ENCODE data around the gene GNA12. TPM values are rescaled to one million over a fixed set of nuclear protein-coding genes. Genes with fewer than 3 reads are reported as not detected.
"Not testable (repeated sequence)": the region's sequence is repeated elsewhere in the genome, so short reads cannot be mapped to it uniquely, and the experiment has no call there.

Gene GNA12
- total and polyA plus RNA-seq, 11 donors: 10.7 to 56.5 (median 34.9) TPM

DNA sequence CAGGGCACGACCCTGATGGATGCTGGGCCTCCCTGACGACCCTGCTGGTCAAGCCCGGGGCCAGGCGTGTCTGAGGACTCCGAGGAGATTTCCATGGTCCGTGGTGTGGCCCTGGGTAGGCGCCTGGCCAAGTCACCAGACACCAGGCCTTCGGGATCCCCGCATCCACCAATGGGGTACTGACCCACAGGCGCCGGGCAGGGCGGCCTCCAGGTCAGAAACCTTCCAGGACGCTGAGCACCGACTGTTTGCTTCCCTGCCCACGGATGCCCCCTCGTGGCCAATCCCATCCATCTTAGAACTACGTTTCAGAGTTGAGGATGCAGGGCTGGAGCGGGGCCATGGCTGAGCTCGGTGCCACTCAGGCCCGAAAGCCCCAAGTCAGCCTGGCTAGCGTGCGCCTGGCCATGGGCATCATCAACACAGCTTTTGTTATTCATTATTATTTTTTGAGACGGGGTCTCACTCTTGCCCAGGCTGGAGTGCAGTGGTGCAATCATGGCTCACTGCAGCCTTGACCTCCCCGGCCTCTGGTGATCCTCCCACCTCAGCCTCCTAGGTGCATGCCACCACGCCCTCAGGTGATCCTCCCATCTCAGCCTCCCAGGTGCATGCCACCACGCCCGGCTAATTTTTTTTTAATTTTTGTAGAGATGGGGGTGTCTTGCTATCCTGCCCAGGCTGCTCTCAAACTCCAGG lies 163.2 kb downstream of the GNA12 start:
- TF ChIP-seq POLR2A (IDR thresholded peaks at IDR 0.05): no peak
- TF ChIP-seq, protein P1, sequence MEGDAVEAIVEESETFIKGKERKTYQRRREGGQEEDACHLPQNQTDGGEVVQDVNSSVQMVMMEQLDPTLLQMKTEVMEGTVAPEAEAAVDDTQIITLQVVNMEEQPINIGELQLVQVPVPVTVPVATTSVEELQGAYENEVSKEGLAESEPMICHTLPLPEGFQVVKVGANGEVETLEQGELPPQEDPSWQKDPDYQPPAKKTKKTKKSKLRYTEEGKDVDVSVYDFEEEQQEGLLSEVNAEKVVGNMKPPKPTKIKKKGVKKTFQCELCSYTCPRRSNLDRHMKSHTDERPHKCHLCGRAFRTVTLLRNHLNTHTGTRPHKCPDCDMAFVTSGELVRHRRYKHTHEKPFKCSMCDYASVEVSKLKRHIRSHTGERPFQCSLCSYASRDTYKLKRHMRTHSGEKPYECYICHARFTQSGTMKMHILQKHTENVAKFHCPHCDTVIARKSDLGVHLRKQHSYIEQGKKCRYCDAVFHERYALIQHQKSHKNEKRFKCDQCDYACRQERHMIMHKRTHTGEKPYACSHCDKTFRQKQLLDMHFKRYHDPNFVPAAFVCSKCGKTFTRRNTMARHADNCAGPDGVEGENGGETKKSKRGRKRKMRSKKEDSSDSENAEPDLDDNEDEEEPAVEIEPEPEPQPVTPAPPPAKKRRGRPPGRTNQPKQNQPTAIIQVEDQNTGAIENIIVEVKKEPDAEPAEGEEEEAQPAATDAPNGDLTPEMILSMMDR (IDR thresholded peaks at IDR 0.05): peak; percentile 68 to 86 (median 78)
- WGBS, 4 donors: 26 to 42% (median 39%) methylated on average over 16 to 27 of the region's 27 CpGs
- peaks cover 0 to 20% (median 3%) of the 10 kb centered on the region in 9 donors for H3K27me3 ChIP-seq
- no peaks in the 10 kb centered on the region for H3K9me3 ChIP-seq
- H3K36me3 ChIP-seq: no peaks in the 10 kb centered on the region
- ATAC-seq (peak; percentile 72 to 87 (median 80)), DNase-seq (peak; percentile 80 to 90 (median 82))
- H3K4me3 ChIP-seq: no peak overlapping the region
- peaks cover 0 to 11% (median 0%) of the 10 kb centered on the region in 12 donors for H3K4me1 ChIP-seq
- intact Hi-C loops (cut with DNase I): loop anchor here (1.0 to 10.0 kb wide), 11 partner anchors 112 to 236 kb away; partner anchors contain the start of gene GRIFIN (in 2 of the 10)
- H3K27ac ChIP-seq: no peak overlapping the region

DNA sequence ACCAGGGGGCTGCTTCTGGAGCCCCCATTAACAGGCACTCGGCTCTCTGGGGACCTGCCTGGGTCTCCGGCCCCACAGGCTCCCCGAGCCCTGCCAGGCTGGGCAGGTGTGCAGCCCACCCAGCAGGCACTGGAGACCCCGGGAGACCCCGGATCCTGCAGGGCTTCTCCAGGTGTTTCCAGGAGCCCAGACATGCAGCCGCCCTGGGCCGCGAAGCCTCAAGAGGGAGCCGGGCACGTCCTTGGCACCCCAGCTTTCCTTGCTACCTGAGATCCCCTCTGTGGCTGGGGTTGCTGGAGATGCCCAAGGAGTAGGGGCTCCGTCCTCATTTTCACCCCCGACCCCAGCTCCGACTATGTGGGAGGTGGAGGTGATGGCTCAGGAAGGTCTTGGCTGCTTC lies 163.9 kb downstream of the GNA12 start:
- intact Hi-C loops (cut with DNase I): loop anchor here in 9 of 10 donors (2.0 to 10.0 kb wide), 8 partner anchors 111 to 235 kb away; partner anchors contain the start of gene GRIFIN (in 2 of the 9)
- H3K36me3 ChIP-seq: no peaks in the 10 kb centered on the region
- TF ChIP-seq, protein P1 (IDR thresholded peaks at IDR 0.05): no peak
- TF ChIP-seq POLR2A (IDR thresholded peaks at IDR 0.05): no peak
- H3K27ac ChIP-seq: no peak overlapping the region
- 87 to 92% (median 88%) methylated on average over 9 to 13 of the region's 13 CpGs for WGBS, 4 donors
- DNase-seq: no peak
- H3K4me1 ChIP-seq: peaks cover 0 to 11% (median 0%) of the 10 kb centered on the region in 12 donors
- H3K9me3 ChIP-seq: peaks cover 0 to 3% (median 0%) of the 10 kb centered on the region in 12 donors
- no peak overlapping the region for H3K4me3 ChIP-seq
- H3K27me3 ChIP-seq: peaks cover 0 to 14% (median 0%) of the 10 kb centered on the region in 9 donors
- no peak for ATAC-seq

DNA sequence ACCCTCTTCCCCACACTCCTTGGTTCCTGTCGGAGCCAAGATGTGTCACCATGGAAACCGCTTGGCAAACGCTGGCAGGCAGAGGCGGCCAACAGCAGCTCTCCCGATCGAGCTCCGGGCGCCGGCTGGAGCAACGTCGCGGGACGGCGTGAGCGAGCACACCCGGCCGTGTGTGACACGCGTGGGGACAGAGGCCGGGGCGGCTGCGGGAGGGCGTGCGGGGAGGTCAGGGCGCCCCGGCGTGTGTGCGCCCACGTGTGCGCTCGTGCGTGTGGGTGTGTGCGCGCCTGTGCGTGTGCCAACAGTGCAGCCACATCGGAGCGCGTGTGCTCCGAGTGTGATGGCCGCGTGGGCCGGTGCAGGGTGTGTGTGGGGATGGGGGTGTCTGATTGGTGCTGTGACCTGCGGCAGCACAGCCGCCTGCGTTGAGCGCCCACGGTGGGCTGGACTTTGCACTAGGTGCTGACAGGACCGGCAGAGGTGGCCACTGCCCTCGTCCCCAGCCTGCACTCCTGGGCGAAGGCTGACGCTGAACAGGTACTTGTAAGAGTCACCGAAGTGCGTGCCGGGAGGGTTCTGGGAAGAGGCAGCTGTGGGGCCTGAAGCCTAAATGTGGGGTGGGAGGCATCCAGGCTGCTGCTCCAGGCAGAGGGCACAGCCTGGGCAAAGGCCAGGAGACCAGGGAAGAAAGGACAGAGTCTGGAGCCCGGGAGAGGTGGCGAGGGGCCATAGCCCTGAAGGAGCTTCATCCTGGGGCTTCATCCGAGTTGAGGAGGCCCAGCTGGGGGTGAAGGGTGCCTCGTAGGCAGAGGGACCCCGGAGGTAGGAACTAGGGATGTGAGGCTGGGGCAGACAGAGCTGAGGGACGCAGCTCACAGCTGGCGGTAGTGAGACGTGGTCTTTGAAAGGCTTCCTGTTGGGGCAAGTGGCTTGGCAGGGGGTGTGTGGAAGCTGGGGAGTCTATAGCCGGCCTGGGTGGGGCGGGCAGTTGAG lies 164.7 kb downstream of the GNA12 start:
- intact Hi-C loops (cut with DNase I): loop anchor here in 9 of 10 donors (2.0 to 10.0 kb wide), 9 partner anchors 111 to 475 kb away; partner anchors contain the start of gene GRIFIN (in 2 of the 9)
- peak in 1 of 5 donors; percentile 54 for DNase-seq
- ATAC-seq: peak in 1 of 4 donors; percentile 41
- H3K27ac ChIP-seq, H3K4me3 ChIP-seq, H3K36me3 ChIP-seq, H3K27me3 ChIP-seq, H3K9me3 ChIP-seq: not testable (repeated sequence)
- 62 to 81% (median 65%) methylated on average over 32 to 64 of the region's 64 CpGs for WGBS, 4 donors
- peaks cover 0 to 11% (median 0%) of the 10 kb centered on the region in 12 donors for H3K4me1 ChIP-seq

DNA sequence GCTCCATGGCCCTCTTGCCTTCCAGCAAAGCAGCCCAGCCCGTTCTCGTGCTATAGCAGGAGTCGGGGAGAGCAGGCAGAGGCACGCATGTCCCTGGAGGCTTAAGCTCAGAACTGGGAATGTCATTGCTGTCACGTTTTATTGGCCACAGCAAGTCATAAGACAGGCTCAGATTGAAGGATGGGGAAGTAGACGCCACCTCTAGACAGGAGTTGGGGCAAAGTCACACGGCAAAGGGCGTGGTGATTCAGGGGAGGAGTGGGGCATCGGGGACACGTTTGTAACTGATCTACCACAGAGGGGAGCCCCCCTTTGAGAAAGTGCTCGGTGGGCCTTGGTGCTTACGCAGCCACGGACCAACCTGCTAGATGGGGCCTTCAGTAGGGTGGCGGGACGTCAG lies 165.7 kb downstream of the GNA12 start:
- intact Hi-C loops (cut with DNase I): loop anchor here in 1 of 10 donors (10.0 kb wide), 1 partner anchor 476 kb away; no protein-coding TSS in a partner anchor
- ATAC-seq: not testable (repeated sequence)
- peak in 1 of 5 donors; percentile 25 for DNase-seq

More for the DNA sequence above, 165.7 kb downstream of the GNA12 start:
- H3K4me3 ChIP-seq, H3K9me3 ChIP-seq, H3K36me3 ChIP-seq, H3K27me3 ChIP-seq, H3K27ac ChIP-seq: not testable (repeated sequence)
- 85 to 87% (median 86%) methylated on average over 13 to 15 of the region's 15 CpGs for WGBS, 4 donors
- peaks cover 0 to 11% (median 0%) of the 10 kb centered on the region in 12 donors for H3K4me1 ChIP-seq

Other genes starting within 250 kb of the GNA12 start
- 100 to 1,000 TPM in 1 of 9 donors, 10 to 100 TPM in 7, 1 to 10 TPM in 1; 8.5 to 104 (median 12.8) TPM for gene TTYH3, start 212.3 kb downstream of the GNA12 start, total RNA-seq
- gene TTYH3, start 212.3 kb downstream of the GNA12 start, polyA plus RNA-seq: 10 to 100 TPM in 1 of 2 donors, 1 to 10 TPM in 1; 5.7 to 14.8 TPM
- under 1 TPM in 3 of 9 donors, not detected in 6; 0.05 to 0.48 (median 0.10) TPM for gene AMZ1, start 156.1 kb downstream of the GNA12 start, total RNA-seq
- gene AMZ1, start 156.1 kb downstream of the GNA12 start, polyA plus RNA-seq: under 1 TPM; 0.01 to 0.04 TPM
- 1 to 10 TPM in 2 of 9 donors, under 1 TPM in 5, not detected in 2; 0.15 to 3.2 (median 0.87) TPM for gene CARD11, start 199.6 kb upstream of the GNA12 start, total RNA-seq
- gene CARD11, start 199.6 kb upstream of the GNA12 start, polyA plus RNA-seq: under 1 TPM; 0.15 to 0.32 TPM